SK-N-SH (cell line): ENCODE results near the gene RUNDC3A.

Experiments
- EP300 ChIP-seq, 2 experiments: IDR thresholded peaks; 2 replicates each; pipeline versions ENCODE4 v1.4.0 to v1.6.1; 2012; ENCODE audit warnings: borderline replicate concordance in 1 of 2, low read depth in 1 of 2, low read length in 1 of 2
- NFIC ChIP-seq: IDR thresholded peaks from 2 replicates; pipeline ENCODE4 v1.4.0; 2012; ENCODE audit warnings: borderline replicate concordance
- NRF1 ChIP-seq: IDR thresholded peaks from 2 replicates; pipeline ENCODE4 v1.6.1; 2012; ENCODE audit warnings: low read depth, mild to moderate bottlenecking, low read length
- PBX3 ChIP-seq: IDR thresholded peaks from 2 replicates; pipeline ENCODE4; 2012
- POLR2AphosphoS5 ChIP-seq: IDR thresholded peaks from 2 replicates; pipeline ENCODE4 v1.6.1; 2012; ENCODE audit warnings: low read depth, low read length
- RFX5 ChIP-seq: IDR thresholded peaks from 2 replicates; pipeline ENCODE4 v1.6.1; 2012; ENCODE audit warnings: mild to moderate bottlenecking, improper control_type of control experiment, low read length
- SIN3A ChIP-seq: IDR thresholded peaks from 2 replicates; pipeline ENCODE4 v1.6.1; 2012; ENCODE audit warnings: low read depth, mild to moderate bottlenecking, low read length, moderate library complexity, borderline replicate concordance
- SMC3 ChIP-seq: IDR thresholded peaks from 2 replicates; pipeline ENCODE4 v1.6.1; 2012; ENCODE audit warnings: low read depth, low read length, improper control_type of control experiment
- TCF12 ChIP-seq: IDR thresholded peaks from 2 replicates; pipeline ENCODE4 v1.4.0; 2012
- TEAD4 ChIP-seq: IDR thresholded peaks from 2 replicates; pipeline ENCODE4 v1.4.0; 2012; ENCODE audit warnings: mild to moderate bottlenecking, borderline replicate concordance; ENCODE audit not compliant: insufficient read depth
- YY1 ChIP-seq: IDR thresholded peaks from 2 replicates; pipeline ENCODE4 v1.4.0; 2012; ENCODE audit warnings: low read depth, mild to moderate bottlenecking
- TF ChIP-seq, protein P1 (sequence below): fragments of 200-600 bp; sonication (generic); IDR thresholded peaks from 2 replicates; pipeline ENCODE4 v1.6.1; 2017; ENCODE audit warnings: antibody characterized with exemption, mild to moderate bottlenecking, moderate library complexity
- TF ChIP-seq, protein P2 (sequence below): IDR thresholded peaks from 2 replicates; pipeline ENCODE4 v1.4.0; 2012; ENCODE audit warnings: low read depth, borderline replicate concordance
- TF ChIP-seq, protein P3 (sequence below): IDR thresholded peaks from 2 replicates; pipeline ENCODE4 v1.4.0; 2012; ENCODE audit warnings: low read depth

DNA sequence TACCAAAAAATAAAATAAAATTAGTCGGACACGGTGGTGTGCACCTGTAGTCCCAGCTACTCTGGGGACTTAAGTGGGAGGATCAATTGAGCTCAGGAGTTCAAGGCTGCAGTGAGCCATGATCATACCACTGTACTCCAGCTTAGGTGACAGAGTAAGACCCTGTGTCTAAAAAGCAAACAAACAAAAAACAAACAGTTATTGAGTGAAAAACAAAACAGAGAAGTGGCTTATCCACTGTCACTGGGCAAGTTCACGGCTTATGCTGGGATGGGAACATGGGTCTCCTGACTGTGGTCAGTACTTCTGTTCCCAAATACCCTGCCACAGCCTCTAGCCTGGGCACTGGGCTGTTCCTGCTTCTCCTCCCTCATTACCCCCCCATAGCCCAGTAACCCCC, 27.2 kb downstream of the RUNDC3A start:
- TF ChIP-seq, protein P1, sequence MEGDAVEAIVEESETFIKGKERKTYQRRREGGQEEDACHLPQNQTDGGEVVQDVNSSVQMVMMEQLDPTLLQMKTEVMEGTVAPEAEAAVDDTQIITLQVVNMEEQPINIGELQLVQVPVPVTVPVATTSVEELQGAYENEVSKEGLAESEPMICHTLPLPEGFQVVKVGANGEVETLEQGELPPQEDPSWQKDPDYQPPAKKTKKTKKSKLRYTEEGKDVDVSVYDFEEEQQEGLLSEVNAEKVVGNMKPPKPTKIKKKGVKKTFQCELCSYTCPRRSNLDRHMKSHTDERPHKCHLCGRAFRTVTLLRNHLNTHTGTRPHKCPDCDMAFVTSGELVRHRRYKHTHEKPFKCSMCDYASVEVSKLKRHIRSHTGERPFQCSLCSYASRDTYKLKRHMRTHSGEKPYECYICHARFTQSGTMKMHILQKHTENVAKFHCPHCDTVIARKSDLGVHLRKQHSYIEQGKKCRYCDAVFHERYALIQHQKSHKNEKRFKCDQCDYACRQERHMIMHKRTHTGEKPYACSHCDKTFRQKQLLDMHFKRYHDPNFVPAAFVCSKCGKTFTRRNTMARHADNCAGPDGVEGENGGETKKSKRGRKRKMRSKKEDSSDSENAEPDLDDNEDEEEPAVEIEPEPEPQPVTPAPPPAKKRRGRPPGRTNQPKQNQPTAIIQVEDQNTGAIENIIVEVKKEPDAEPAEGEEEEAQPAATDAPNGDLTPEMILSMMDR = no peak
- TF ChIP-seq SIN3A = no peak
- no peak for TF ChIP-seq POLR2AphosphoS5
- TF ChIP-seq NRF1 = no peak
- TF ChIP-seq EP300 (IDR thresholded peaks at IDR 0.05; ENCODE audit: borderline replicate concordance in 1 of 2, low read depth in 1 of 2, low read length in 1 of 2) = no peak
- TF ChIP-seq, protein P2, sequence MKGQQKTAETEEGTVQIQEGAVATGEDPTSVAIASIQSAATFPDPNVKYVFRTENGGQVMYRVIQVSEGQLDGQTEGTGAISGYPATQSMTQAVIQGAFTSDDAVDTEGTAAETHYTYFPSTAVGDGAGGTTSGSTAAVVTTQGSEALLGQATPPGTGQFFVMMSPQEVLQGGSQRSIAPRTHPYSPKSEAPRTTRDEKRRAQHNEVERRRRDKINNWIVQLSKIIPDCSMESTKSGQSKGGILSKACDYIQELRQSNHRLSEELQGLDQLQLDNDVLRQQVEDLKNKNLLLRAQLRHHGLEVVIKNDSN = no peak
- TF ChIP-seq, protein P3, sequence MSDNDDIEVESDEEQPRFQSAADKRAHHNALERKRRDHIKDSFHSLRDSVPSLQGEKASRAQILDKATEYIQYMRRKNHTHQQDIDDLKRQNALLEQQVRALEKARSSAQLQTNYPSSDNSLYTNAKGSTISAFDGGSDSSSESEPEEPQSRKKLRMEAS = no peak
- no peak for TF ChIP-seq TEAD4
- TF ChIP-seq RFX5 = no peak
- no peak for TF ChIP-seq PBX3
- no peak for TF ChIP-seq SMC3
- no peak for TF ChIP-seq TCF12
- TF ChIP-seq NFIC = no peak
- TF ChIP-seq YY1 = no peak
